Measurements from ENCODE around the gene UBAC2.

GRCh38 chr13:99421271-99421670 lies 220.6 kb downstream of the UBAC2 start:
- TF ChIP-seq CTCF (IDR thresholded peaks at IDR 0.05 in 8 of 11, conservative IDR thresholded peaks at IDR 0.05 in 3 of 11) = no peak
- no peak for TF ChIP-seq POLR2AphosphoS5 (IDR thresholded peaks at IDR 0.05)
- no peak for TF ChIP-seq POLR2A (IDR thresholded peaks at IDR 0.05)

Data from spleen (tissue), 7 donors.